Glutamatergic neuron (in vitro differentiated cells): ENCODE results near the gene GLB1L2. TPM values are rescaled to one million over a fixed set of nuclear protein-coding genes. Genes with fewer than 3 reads are reported as not detected.

Experiments
- DNase-seq: peaks from one replicate; pipeline ENCODE4 v3.0.0; 2022
- H3K27ac Mint-ChIP-seq: one replicate; pipeline ENCODE4 v1.8.0; 2020; ENCODE audit warnings: mild to moderate bottlenecking, mixed read lengths, inconsistent platforms; ENCODE audit not compliant: unreplicated experiment
- H3K27me3 Mint-ChIP-seq: one replicate; pipeline ENCODE4 v1.8.0; 2020; ENCODE audit warnings: mild to moderate bottlenecking, moderate library complexity, mixed read lengths, inconsistent platforms; ENCODE audit not compliant: unreplicated experiment
- H3K36me3 Mint-ChIP-seq: one replicate; pipeline ENCODE4 v1.8.0; 2020; ENCODE audit warnings: mild to moderate bottlenecking, mixed read lengths, inconsistent platforms; ENCODE audit not compliant: unreplicated experiment
- H3K4me1 Mint-ChIP-seq: one replicate; pipeline ENCODE4 v1.8.0; 2020; ENCODE audit warnings: mild to moderate bottlenecking, low read depth, mixed read lengths, inconsistent platforms; ENCODE audit not compliant: unreplicated experiment
- H3K4me3 Mint-ChIP-seq: one replicate; pipeline ENCODE4 v1.8.0; 2020; ENCODE audit warnings: mild to moderate bottlenecking, mixed read lengths, inconsistent platforms; ENCODE audit not compliant: unreplicated experiment
- H3K9me3 Mint-ChIP-seq: one replicate; pipeline ENCODE4 v1.8.0; 2020; ENCODE audit warnings: mild to moderate bottlenecking, moderate library complexity, mixed read lengths, inconsistent platforms; ENCODE audit not compliant: unreplicated experiment
- total RNA-seq: library from RNA; stranded (reverse); fragmentation: NEBNext Ultra II Directional; extraction: Animal tissue kit (Norgen Biotek cat#: 25700); gene quantifications from one replicate; pipeline ENCODE4 v1.2.1, GENCODE V29; 2021; ENCODE audit not compliant: unreplicated experiment
- TF ChIP-seq, protein P1 (sequence below): fragments of 200-600 bp; sonication (generic); IDR thresholded peaks from one replicate; pipeline ENCODE4 v1.5.0; 2021; ENCODE audit not compliant: partially characterized antibody, unreplicated experiment

Gene GLB1L2
- total RNA-seq, 1 donor from 2014 or later = 1.0 TPM

DNA sequence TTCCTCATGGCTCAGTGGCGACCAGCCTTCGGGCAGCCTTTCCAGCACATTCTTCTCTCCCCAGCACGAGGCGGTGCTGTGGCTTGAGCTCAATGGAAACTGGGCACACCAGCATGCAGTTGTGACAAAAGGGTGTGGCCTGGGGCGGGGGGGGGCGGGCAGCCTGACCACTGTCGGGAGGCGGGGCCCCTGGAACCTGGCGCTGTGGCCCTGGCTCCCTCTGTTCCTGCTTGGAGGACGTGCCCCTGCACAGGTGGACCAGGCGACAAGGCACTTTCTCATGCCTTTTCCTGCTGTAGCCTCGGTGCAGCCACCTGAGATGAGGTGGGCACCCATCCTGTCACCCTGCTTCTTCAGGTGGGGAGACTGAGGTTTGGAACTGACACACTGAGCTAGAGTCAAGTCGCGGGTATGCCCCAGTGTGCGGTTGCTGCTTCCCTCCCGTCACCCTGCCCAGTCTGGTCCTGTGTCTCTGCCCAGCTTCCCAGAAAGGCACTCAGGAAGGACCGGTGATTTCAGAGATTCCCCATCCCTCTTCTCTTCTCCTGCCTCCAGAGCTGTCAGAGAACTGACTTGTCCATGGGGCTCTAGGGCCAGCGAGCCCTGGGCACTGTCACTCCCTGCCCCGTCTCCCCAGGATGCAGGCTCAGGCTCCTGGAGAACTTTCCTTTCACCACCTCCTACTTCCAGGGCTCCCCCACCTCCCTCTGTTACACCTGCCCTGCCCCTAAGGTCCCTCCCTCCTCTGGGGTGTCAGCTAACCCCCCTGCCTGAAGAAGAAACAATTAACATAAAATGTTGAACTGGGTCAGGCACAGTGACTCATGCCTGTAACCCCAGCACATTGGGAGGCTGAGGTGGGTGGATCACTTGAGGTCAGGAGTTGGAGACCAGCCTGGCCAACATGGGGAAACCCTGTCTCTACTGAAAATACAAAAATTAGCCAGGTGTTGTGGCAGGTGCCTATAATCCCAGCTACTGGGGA, 70.3 kb downstream of the GLB1L2 start:
- no peaks in the 10 kb centered on the region for H3K27me3 Mint-ChIP-seq
- H3K4me1 Mint-ChIP-seq = peaks cover 25% of the 10 kb centered on the region
- H3K9me3 Mint-ChIP-seq = peaks cover 3% of the 10 kb centered on the region

DNA sequence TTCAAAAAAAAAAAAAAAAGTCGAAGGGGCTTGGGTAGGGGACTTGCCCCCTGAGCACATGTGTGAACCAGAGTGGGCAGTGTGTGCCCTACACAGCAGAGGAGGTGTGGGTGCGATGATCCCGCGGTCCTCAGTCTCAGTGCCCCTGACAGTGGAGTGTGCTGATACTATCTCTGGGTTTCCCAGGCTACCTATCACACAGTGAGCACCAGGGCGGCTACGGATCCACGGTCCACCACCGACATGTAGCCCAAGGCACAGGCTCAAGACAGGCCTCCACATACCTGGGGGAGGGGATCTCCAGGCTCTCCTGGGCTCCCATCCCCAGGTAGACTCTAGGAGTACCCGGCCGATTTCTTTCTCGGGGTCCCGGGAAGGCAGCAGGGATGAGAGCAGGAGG, 71.1 kb downstream of the GLB1L2 start:
- H3K4me3 Mint-ChIP-seq = no peak overlapping the region
- no peak for DNase-seq
- H3K27ac Mint-ChIP-seq = no peak overlapping the region
- H3K4me1 Mint-ChIP-seq = peaks cover 30% of the 10 kb centered on the region
- peaks cover 2% of the 10 kb centered on the region for H3K9me3 Mint-ChIP-seq
- TF ChIP-seq, protein P1, sequence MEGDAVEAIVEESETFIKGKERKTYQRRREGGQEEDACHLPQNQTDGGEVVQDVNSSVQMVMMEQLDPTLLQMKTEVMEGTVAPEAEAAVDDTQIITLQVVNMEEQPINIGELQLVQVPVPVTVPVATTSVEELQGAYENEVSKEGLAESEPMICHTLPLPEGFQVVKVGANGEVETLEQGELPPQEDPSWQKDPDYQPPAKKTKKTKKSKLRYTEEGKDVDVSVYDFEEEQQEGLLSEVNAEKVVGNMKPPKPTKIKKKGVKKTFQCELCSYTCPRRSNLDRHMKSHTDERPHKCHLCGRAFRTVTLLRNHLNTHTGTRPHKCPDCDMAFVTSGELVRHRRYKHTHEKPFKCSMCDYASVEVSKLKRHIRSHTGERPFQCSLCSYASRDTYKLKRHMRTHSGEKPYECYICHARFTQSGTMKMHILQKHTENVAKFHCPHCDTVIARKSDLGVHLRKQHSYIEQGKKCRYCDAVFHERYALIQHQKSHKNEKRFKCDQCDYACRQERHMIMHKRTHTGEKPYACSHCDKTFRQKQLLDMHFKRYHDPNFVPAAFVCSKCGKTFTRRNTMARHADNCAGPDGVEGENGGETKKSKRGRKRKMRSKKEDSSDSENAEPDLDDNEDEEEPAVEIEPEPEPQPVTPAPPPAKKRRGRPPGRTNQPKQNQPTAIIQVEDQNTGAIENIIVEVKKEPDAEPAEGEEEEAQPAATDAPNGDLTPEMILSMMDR = no peak
- H3K36me3 Mint-ChIP-seq = peaks cover 20% of the 10 kb centered on the region
- peaks cover 2% of the 10 kb centered on the region for H3K27me3 Mint-ChIP-seq

More for the DNA sequence above, 70.3 kb downstream of the GLB1L2 start:
- Mint-ChIP-seq H3K4me3 (no peak overlapping the region), H3K27ac (no peak overlapping the region), H3K36me3 (peaks cover 16% of the 10 kb centered on the region)
- DNase-seq = no peak
- TF ChIP-seq, protein P1 = no peak

DNA sequence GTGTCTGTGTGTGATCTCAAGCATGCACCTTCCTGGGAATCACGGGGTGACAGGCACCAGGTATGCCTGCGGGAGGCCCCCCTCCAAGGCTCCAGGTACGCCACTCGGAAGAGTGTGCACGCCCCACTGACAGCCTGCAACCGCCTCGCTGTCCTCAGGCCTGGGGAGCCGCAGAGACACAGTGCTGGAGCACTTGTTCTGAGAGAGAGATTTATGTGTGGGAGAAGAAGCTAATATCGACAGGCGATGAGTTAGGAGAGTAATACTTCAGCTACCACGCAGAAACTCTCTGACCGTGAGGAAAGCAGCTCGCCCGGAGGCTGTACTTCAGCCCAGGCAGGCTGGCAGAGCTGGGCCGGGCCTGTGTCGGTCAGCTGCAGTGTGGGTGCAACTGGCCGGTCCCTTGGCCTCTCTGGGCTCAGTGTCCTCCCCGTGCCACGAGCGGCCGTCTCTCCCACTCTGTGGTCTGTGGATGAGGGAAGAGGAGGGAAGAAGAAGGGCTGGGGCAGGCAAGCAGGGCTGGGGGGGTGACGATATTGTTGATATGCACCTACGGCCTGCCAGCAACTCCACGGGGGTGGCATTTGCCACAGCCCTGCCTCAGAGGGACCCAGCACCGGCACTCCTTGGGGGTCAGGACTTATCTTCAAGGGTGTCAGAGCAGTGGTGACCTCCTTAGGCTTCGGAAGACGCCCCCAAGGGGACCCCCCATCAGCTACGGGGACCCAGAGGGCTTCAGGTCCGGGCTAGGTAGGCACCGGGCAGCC, 73.0 kb downstream of the GLB1L2 start:
- H3K4me3 Mint-ChIP-seq = no peak overlapping the region
- no peak for DNase-seq
- TF ChIP-seq, protein P1 = no peak
- peaks cover 2% of the 10 kb centered on the region for H3K9me3 Mint-ChIP-seq
- H3K27ac Mint-ChIP-seq = no peak overlapping the region
- H3K36me3 Mint-ChIP-seq = peaks cover 20% of the 10 kb centered on the region
- H3K4me1 Mint-ChIP-seq = peaks cover 26% of the 10 kb centered on the region
- peaks cover 2% of the 10 kb centered on the region for H3K27me3 Mint-ChIP-seq

DNA sequence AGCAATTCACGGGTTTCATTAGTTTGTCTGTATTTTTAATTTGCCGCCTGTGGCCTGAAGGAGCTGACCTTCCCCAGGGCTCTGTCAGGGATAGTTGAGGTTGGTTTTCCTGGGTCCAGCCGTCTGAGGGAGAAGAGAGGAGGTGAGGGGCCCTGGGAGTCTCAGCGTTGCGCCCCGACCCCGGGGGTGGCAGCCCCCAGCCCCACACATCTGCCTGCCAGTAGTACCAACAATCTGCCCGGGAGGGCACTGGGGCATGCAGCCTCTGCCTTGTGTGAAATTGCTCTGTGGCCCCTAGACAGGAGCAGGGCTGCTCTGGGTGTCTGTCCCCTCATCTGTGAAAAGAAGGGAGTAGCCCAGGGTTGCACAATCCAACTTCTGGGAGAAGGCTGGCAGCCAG, 73.6 kb downstream of the GLB1L2 start:
- DNase-seq = no peak
- H3K4me3 Mint-ChIP-seq = no peak overlapping the region
- TF ChIP-seq, protein P1 = no peak
- peaks cover 18% of the 10 kb centered on the region for H3K36me3 Mint-ChIP-seq
- H3K27me3 Mint-ChIP-seq = peaks cover 2% of the 10 kb centered on the region
- peaks cover 27% of the 10 kb centered on the region for H3K4me1 Mint-ChIP-seq
- no peak overlapping the region for H3K27ac Mint-ChIP-seq
- H3K9me3 Mint-ChIP-seq = peaks cover 2% of the 10 kb centered on the region
